Activated T-cell treated with anti-CD3 and anti-CD28 coated beads, Interleukin-2, amount 50 U/mL, for 1 hour (primary cell): ENCODE data around the gene BOC.
"Not testable (repeated sequence)": the region's sequence is repeated elsewhere in the genome, so short reads cannot be mapped to it uniquely, and the experiment has no call there.

Experiments
- DNase-seq: peaks from one replicate; pipeline ENCODE4 v3.0.0-alpha.2; 2020

BOC gene

GRCh38 chr3:113211330-113212149 is at the start of gene BOC:
BOC (plus strand) TSS chr3:113211557; CDS start chr3:113249803, 38,246 bp downstream.
- no peak for DNase-seq

- DNase-seq = no peak
Measured at GRCh38 chr3:113161661-113162060, 49.7 kb upstream of the BOC start.

- no peak for DNase-seq
Measured at GRCh38 chr3:113163152-113163551, 48.2 kb upstream of the BOC start.

- DNase-seq = no peak
Measured at GRCh38 chr3:113165841-113166240, 45.5 kb upstream of the BOC start.

- no peak for DNase-seq
Measured at GRCh38 chr3:113166357-113166718, 45.0 kb upstream of the BOC start.

GRCh38 chr3:113166719-113167492 is 44.5 kb upstream of the BOC start:
- no peak for DNase-seq

- DNase-seq = no peak
Measured at GRCh38 chr3:113167825-113168801, 43.2 kb upstream of the BOC start.

- DNase-seq = no peak
Measured at GRCh38 chr3:113169891-113170452, 41.4 kb upstream of the BOC start.

GRCh38 chr3:113170771-113171170 is 40.6 kb upstream of the BOC start:
- no peak for DNase-seq

- not testable (repeated sequence) for DNase-seq
Measured at GRCh38 chr3:113171675-113172300, 39.6 kb upstream of the BOC start.

- no peak for DNase-seq
Measured at GRCh38 chr3:113173102-113173501, 38.3 kb upstream of the BOC start.

- no peak for DNase-seq
Measured at GRCh38 chr3:113174304-113174703, 37.1 kb upstream of the BOC start.

GRCh38 chr3:113174801-113175485 is 36.4 kb upstream of the BOC start:
- DNase-seq = no peak

GRCh38 chr3:113177526-113177925 is 33.8 kb upstream of the BOC start:
- no peak for DNase-seq

GRCh38 chr3:113179235-113179824 is 32.0 kb upstream of the BOC start:
- DNase-seq = no peak

- DNase-seq = no peak
Measured at GRCh38 chr3:113183748-113184661, 27.4 kb upstream of the BOC start.

GRCh38 chr3:113185194-113185835 is 26.0 kb upstream of the BOC start:
- no peak for DNase-seq

GRCh38 chr3:113186566-113186965 is 24.8 kb upstream of the BOC start:
- no peak for DNase-seq

GRCh38 chr3:113193288-113193687 is 18.1 kb upstream of the BOC start:
- no peak for DNase-seq
